H9 (cell line): ENCODE results near the gene SLC2A4RG. TPM values are rescaled to one million over a fixed set of nuclear protein-coding genes. Genes with fewer than 3 reads are reported as not detected.
"Not testable (repeated sequence)": the region's sequence is repeated elsewhere in the genome, so short reads cannot be mapped to it uniquely, and the experiment has no call there.

ENCODE experiments used
- DNase-seq: peaks from one replicate; pipeline ENCODE4 v3.0.0-alpha.2; 2017
- H2AFZ ChIP-seq: one replicate; pipeline ENCODE4 v1.6.1; 2013; ENCODE audit warnings: mild to moderate bottlenecking, low read length, control low read depth, moderate library complexity
- H2AK5ac ChIP-seq: 2 replicates; pipeline ENCODE4 v1.6.1; 2013; ENCODE audit warnings: low read length, control low read depth, mixed read lengths; ENCODE audit not compliant: insufficient read length
- H2BK120ac ChIP-seq: one replicate; pipeline ENCODE4 v1.6.1; 2013; ENCODE audit warnings: low read depth, mild to moderate bottlenecking, low read length, control low read depth, inconsistent platforms; ENCODE audit not compliant: poor library complexity, severe bottlenecking
- H2BK12ac ChIP-seq: 2 replicates; pipeline ENCODE4 v1.6.1; 2013; ENCODE audit warnings: low read length, control low read depth, mixed read lengths, low read depth; ENCODE audit not compliant: insufficient read length
- H2BK15ac ChIP-seq: 2 replicates; pipeline ENCODE4 v1.6.1; 2013; ENCODE audit warnings: low read depth, low read length, control low read depth
- H2BK20ac ChIP-seq: one replicate; pipeline ENCODE4 v1.6.1; 2013; ENCODE audit warnings: low read depth, mild to moderate bottlenecking, low read length, control low read depth, inconsistent platforms; ENCODE audit not compliant: poor library complexity, severe bottlenecking
- H2BK5ac ChIP-seq: 2 replicates; pipeline ENCODE4 v1.6.1; 2013; ENCODE audit warnings: low read length, control low read depth, mixed read lengths; ENCODE audit not compliant: insufficient read length
- H3K14ac ChIP-seq: 2 replicates; pipeline ENCODE4 v1.6.1; 2013; ENCODE audit warnings: low read length, control low read depth; ENCODE audit not compliant: insufficient read depth
- H3K18ac ChIP-seq: 2 replicates; pipeline ENCODE4 v1.6.1; 2013; ENCODE audit warnings: low read depth, mild to moderate bottlenecking, mixed read lengths, low read length, control low read depth; ENCODE audit not compliant: insufficient read length
- H3K23ac ChIP-seq: 2 replicates; pipeline ENCODE4 v1.6.1; 2013; ENCODE audit warnings: low read length, control low read depth, mixed read lengths, low read depth; ENCODE audit not compliant: insufficient read length
- H3K23me2 ChIP-seq: 2 replicates; pipeline ENCODE4 v1.6.1; 2013; ENCODE audit warnings: low read depth, mild to moderate bottlenecking, mixed read lengths, low read length, control low read depth; ENCODE audit not compliant: insufficient read length, poor library complexity, severe bottlenecking
- H3K27ac ChIP-seq: 2 replicates; pipeline ENCODE4 v1.5.1; 2013; ENCODE audit warnings: low read length, control low read depth, mixed read lengths, low read depth; ENCODE audit not compliant: insufficient read length
- H3K27me3 ChIP-seq: 2 replicates; pipeline ENCODE4 v1.6.1; 2013; ENCODE audit warnings: low read length, control low read depth, inconsistent platforms; ENCODE audit not compliant: insufficient read depth
- H3K4ac ChIP-seq: 2 replicates; pipeline ENCODE4 v1.6.1; 2013; ENCODE audit warnings: low read depth, mild to moderate bottlenecking, control low read depth, inconsistent platforms, low read length, moderate library complexity
- H3K4me1 ChIP-seq: 2 replicates; pipeline ENCODE4 v1.6.1; 2013; ENCODE audit warnings: low read length, control low read depth, inconsistent platforms; ENCODE audit not compliant: insufficient read depth
- H3K4me2 ChIP-seq: 2 replicates; pipeline ENCODE4 v1.6.1; 2013; ENCODE audit warnings: low read length, control low read depth, mixed read lengths; ENCODE audit not compliant: insufficient read length, insufficient read depth
- H3K56ac ChIP-seq: 2 replicates; pipeline ENCODE4 v1.6.1; 2013; ENCODE audit warnings: low read depth, mild to moderate bottlenecking, mixed read lengths, low read length, control low read depth; ENCODE audit not compliant: insufficient read length
- H3K79me1 ChIP-seq: 2 replicates; pipeline ENCODE4 v1.6.1; 2013; ENCODE audit warnings: low read depth, mild to moderate bottlenecking, moderate library complexity, low read length, control low read depth, inconsistent platforms; ENCODE audit not compliant: insufficient read depth, poor library complexity, severe bottlenecking
- H3K79me2 ChIP-seq: 2 replicates; pipeline ENCODE4 v1.6.1; 2013; ENCODE audit warnings: low read length, control low read depth, inconsistent platforms; ENCODE audit not compliant: insufficient read depth
- H3K9ac ChIP-seq: 2 replicates; pipeline ENCODE4 v1.6.1; 2013; ENCODE audit warnings: low read length, control low read depth, mixed read lengths; ENCODE audit not compliant: insufficient read length; ENCODE audit errors: extremely low read depth
- H3K9me3 ChIP-seq: one replicate; pipeline ENCODE4 v1.6.1; 2013; ENCODE audit warnings: low read depth, low read length, inconsistent platforms; ENCODE audit not compliant: control insufficient read depth
- H3T11ph ChIP-seq: one replicate; pipeline ENCODE4 v1.6.1; 2013; ENCODE audit warnings: mild to moderate bottlenecking, low read length, control low read depth, inconsistent platforms
- H4K20me1 ChIP-seq: one replicate; pipeline ENCODE4 v1.6.1; 2013; ENCODE audit not compliant: control insufficient read depth, insufficient read length, insufficient read depth
- H4K5ac ChIP-seq: 2 replicates; pipeline ENCODE4 v1.6.1; 2013; ENCODE audit warnings: low read depth, mild to moderate bottlenecking, mixed read lengths, low read length, control low read depth; ENCODE audit not compliant: insufficient read length
- H4K8ac ChIP-seq: replicated peaks from 2 replicates; pipeline ENCODE4 v1.6.1; 2013; ENCODE audit warnings: low read length, control low read depth, mixed read lengths, low read depth; ENCODE audit not compliant: insufficient read length
- H4K91ac ChIP-seq: 2 replicates; pipeline ENCODE4 v1.6.1; 2013; ENCODE audit warnings: low read depth, mild to moderate bottlenecking, moderate library complexity, mixed read lengths, low read length, control low read depth; ENCODE audit not compliant: insufficient read length
- H3K27ac Mint-ChIP-seq, 3 experiments: 2 replicates in 2 of 3; 3 replicates in 1 of 3; pipeline ENCODE4 v1.8.0; 2020 to 2021; ENCODE audit warnings: mixed read lengths in 3 of 3, mild to moderate bottlenecking in 1 of 3, moderate library complexity in 1 of 3
- H3K27me3 Mint-ChIP-seq: 2 replicates; pipeline ENCODE4 v1.8.0; 2021; ENCODE audit warnings: low read depth, mild to moderate bottlenecking, moderate library complexity, mixed read lengths
- H3K36me3 Mint-ChIP-seq, 3 experiments: 2 replicates in 2 of 3; 3 replicates in 1 of 3; pipeline ENCODE4 v1.8.0; 2020 to 2021; ENCODE audit warnings: low read depth in 3 of 3, mixed read lengths in 3 of 3; ENCODE audit not compliant: insufficient read depth in 1 of 3
- H3K4me1 Mint-ChIP-seq, 2 experiments: 2 replicates each; pipeline ENCODE4 v1.8.0; 2020; ENCODE audit warnings: mixed read lengths in 2 of 2
- H3K4me3 Mint-ChIP-seq, 2 experiments: 2 replicates in 1 of 2; 3 replicates in 1 of 2; pipeline ENCODE4 v1.8.0; 2020 to 2021; ENCODE audit warnings: mild to moderate bottlenecking in 2 of 2, mixed read lengths in 2 of 2, moderate library complexity in 1 of 2
- H3K9me3 Mint-ChIP-seq, 2 experiments: 2 replicates in 1 of 2; 3 replicates in 1 of 2; pipeline ENCODE4 v1.8.0; 2020; ENCODE audit warnings: mild to moderate bottlenecking in 2 of 2, mixed read lengths in 2 of 2, moderate library complexity in 1 of 2
- CTCF ChIP-seq: fragments of 200-600 bp; sonication (generic); conservative IDR thresholded peaks from 3 replicates; pipeline ENCODE4 v1.8.0; 2021; ENCODE audit warnings: antibody characterized with exemption, mild to moderate bottlenecking
- WGBS: extraction: QIAGEN DNeasy Blood & Tissue Kit; methylation state at CpG from one replicate; pipeline ENCODE4 v1.1.7; 2013; ENCODE audit warnings: missing lambda C conversion rate, low lambda C conversion rate, mixed read lengths; ENCODE audit not compliant: insufficient read length; ENCODE audit errors: extremely low coverage; 5-methylcytosine and 5-hydroxymethylcytosine counted together
- total RNA-seq: library from RNA; stranded (reverse); gene quantifications from 2 replicates; pipeline ENCODE4 v1.2.1, GENCODE V29; 2021

SLC2A4RG gene
- total RNA-seq, 1 experiment from 2014 or later: 43.9 TPM

- Histone ChIP-seq H3K14ac (no peak overlapping the region), H2BK15ac (no peak overlapping the region), H3K4ac (no peak overlapping the region), H3K23me2 (no peaks in the 10 kb centered on the region), H2BK12ac (no peak overlapping the region), H2BK20ac (no peak overlapping the region), H3K9ac (no peak overlapping the region), H3K4me1 (no peaks in the 10 kb centered on the region), H2BK120ac (no peak overlapping the region), H4K91ac (no peak overlapping the region), H3K79me2 (no peaks in the 10 kb centered on the region; the same call in 1 of the 2 replicates), H3K9me3 (no peaks in the 10 kb centered on the region), H4K8ac (no peak overlapping the region), H3K27ac (no peak overlapping the region), H3T11ph (no peak overlapping the region), H2AK5ac (no peak overlapping the region), H2AFZ (no peak overlapping the region), H3K79me1 (peaks cover 9% of the 10 kb centered on the region), H2BK5ac (no peak overlapping the region), H3K56ac (no peak overlapping the region), H3K18ac (no peak overlapping the region), H3K27me3 (no peaks in the 10 kb centered on the region), H3K4me2 (no peak overlapping the region), H4K5ac (no peak overlapping the region), H4K20me1 (no peaks in the 10 kb centered on the region), H3K23ac (no peak overlapping the region)
- no peak for DNase-seq
- H3K4me3 Mint-ChIP-seq: no peak overlapping the region
- no peak for TF ChIP-seq CTCF
- H3K27ac Mint-ChIP-seq: no peak overlapping the region
- H3K27me3 Mint-ChIP-seq: no peaks in the 10 kb centered on the region
- no CpG with 5 or more reads among the region's 2 CpGs for WGBS
- peaks cover 0 to 2% of the 10 kb centered on the region in 2 experiments; a peak in 4 of 5 replicates for H3K9me3 Mint-ChIP-seq
- peaks cover 29 to 62% (median 47%) of the 10 kb centered on the region in 3 experiments; a peak in 6 of 7 replicates for H3K36me3 Mint-ChIP-seq
- no peaks in the 10 kb centered on the region for H3K4me1 Mint-ChIP-seq
These were observed 20.6 kb upstream of the SLC2A4RG start for GRCh38 chr20:63718996-63719395.

- not testable (repeated sequence) for H3K4me3 Mint-ChIP-seq, H3K27ac ChIP-seq, DNase-seq, H2BK20ac ChIP-seq, H3K56ac ChIP-seq, H2BK5ac ChIP-seq, H4K5ac ChIP-seq, H3K4ac ChIP-seq, H2BK120ac ChIP-seq, H3K4me1 Mint-ChIP-seq, H3K79me1 ChIP-seq, H2BK12ac ChIP-seq, H2AFZ ChIP-seq, H3K4me1 ChIP-seq, H3K18ac ChIP-seq, H3K23ac ChIP-seq, H4K91ac ChIP-seq, H3K23me2 ChIP-seq, H3K9ac ChIP-seq, H3K14ac ChIP-seq, H3K9me3 ChIP-seq, H3K79me2 ChIP-seq, H2BK15ac ChIP-seq, H3K27ac Mint-ChIP-seq, H4K8ac ChIP-seq, H3K27me3 Mint-ChIP-seq, H3K4me2 ChIP-seq, H4K20me1 ChIP-seq, H3K9me3 Mint-ChIP-seq, H3T11ph ChIP-seq, H3K27me3 ChIP-seq, H2AK5ac ChIP-seq
- peaks cover 22 to 54% (median 47%) of the 10 kb centered on the region in 3 experiments for H3K36me3 Mint-ChIP-seq
- WGBS: no CpG with 5 or more reads among the region's 2 CpGs
These were observed 16.5 kb upstream of the SLC2A4RG start for GRCh38 chr20:63722967-63723622.
